IMR-90 (cell line): ENCODE data around the gene PLCL1. TPM values are rescaled to one million over a fixed set of nuclear protein-coding genes. Genes with fewer than 3 reads are reported as not detected.

Experiments used
- ATAC-seq: fragments of 200-7000 bp; cut with Tn5 transposase; 2 replicates; pipeline ENCODE4 v1.9.1; 2020; ENCODE audit warnings: low read depth, mild to moderate bottlenecking, moderate library complexity
- BruUV-seq: library from RNA; stranded (reverse); fragments of 400-500 nt; replicated peaks from 2 replicates; lab custom pipeline; 2021; lab: Mats Ljungman, UMichigan
- CTCF ChIA-PET: fragments of 300-600 bp; formaldehyde crosslinking; extraction: SDS; loops from one replicate; lab custom pipeline; 2021; ENCODE audit warnings: antibody characterized with exemption; lab: Yijun Ruan, JAX
- POLR2A ChIA-PET: fragments of 300-600 bp; sonication (Branson Sonifier 250); formaldehyde crosslinking; loops from one replicate; lab custom pipeline; 2022; ENCODE audit warnings: antibody characterized with exemption; ENCODE audit not compliant: unreplicated experiment; lab: Charles Lee
- DNase-seq: peaks from one replicate; pipeline ENCODE4 v3.0.0; 2013
- H2AFZ ChIP-seq: replicated peaks from 2 replicates; pipeline ENCODE3; 2013; ENCODE audit warnings: low read length, mild to moderate bottlenecking; ENCODE audit not compliant: poor library complexity
- H2AK5ac ChIP-seq: 2 replicates; pipeline ENCODE4 v1.6.1; 2013; ENCODE audit warnings: low read depth, low read length, inconsistent platforms
- H2AK9ac ChIP-seq: replicated peaks from 2 replicates; pipeline ENCODE3; 2013; ENCODE audit warnings: mild to moderate bottlenecking, low read depth, low read length, moderate library complexity; ENCODE audit not compliant: poor library complexity
- H2BK120ac ChIP-seq: 2 replicates; pipeline ENCODE4 v1.6.1; 2013; ENCODE audit warnings: low read depth, low read length, inconsistent platforms
- H2BK15ac ChIP-seq: 3 replicates; pipeline ENCODE4 v1.6.1; 2013; ENCODE audit warnings: low read depth, low read length, inconsistent platforms
- H2BK20ac ChIP-seq: 2 replicates; pipeline ENCODE4 v1.6.1; 2013; ENCODE audit warnings: low read depth, mild to moderate bottlenecking, inconsistent platforms, low read length, moderate library complexity
- H2BK5ac ChIP-seq: 2 replicates; pipeline ENCODE4 v1.6.1; 2013; ENCODE audit warnings: mild to moderate bottlenecking, low read depth, low read length, inconsistent platforms; ENCODE audit not compliant: poor library complexity, severe bottlenecking
- H3K14ac ChIP-seq: replicated peaks from 2 replicates; pipeline ENCODE4 v1.6.1; 2013; ENCODE audit warnings: low read depth, low read length, inconsistent platforms
- H3K18ac ChIP-seq: 2 replicates; pipeline ENCODE4 v1.6.1; 2013; ENCODE audit warnings: low read depth, low read length, control low read depth
- H3K23ac ChIP-seq: 2 replicates; pipeline ENCODE4 v1.6.1; 2013; ENCODE audit warnings: low read depth, low read length, inconsistent platforms
- H3K27ac ChIP-seq: 2 replicates; pipeline ENCODE4 v1.5.1; 2013; ENCODE audit warnings: mild to moderate bottlenecking, control low read depth, low read length; ENCODE audit not compliant: insufficient read depth
- H3K27me3 ChIP-seq: 2 replicates; pipeline ENCODE4 v1.6.1; 2013; ENCODE audit warnings: low read length; ENCODE audit not compliant: control insufficient read depth, insufficient read depth
- H3K36me3 ChIP-seq: 2 replicates; pipeline ENCODE4 v1.6.1; 2013; ENCODE audit warnings: low read length, mixed read lengths; ENCODE audit not compliant: control insufficient read depth, insufficient read depth
- H3K4ac ChIP-seq: 2 replicates; pipeline ENCODE4 v1.6.1; 2013; ENCODE audit warnings: low read depth, low read length, inconsistent platforms
- H3K4me1 ChIP-seq: 2 replicates; pipeline ENCODE4 v1.6.1; 2013; ENCODE audit warnings: low read length, mixed read lengths; ENCODE audit not compliant: control insufficient read depth, insufficient read depth
- H3K4me2 ChIP-seq: 2 replicates; pipeline ENCODE4 v1.6.1; 2013; ENCODE audit warnings: low read depth, mild to moderate bottlenecking, control low read depth, low read length, moderate library complexity
- H3K4me3 ChIP-seq: 2 replicates; pipeline ENCODE4 v1.5.1; 2013; ENCODE audit warnings: low read depth, mild to moderate bottlenecking, control low read depth, low read length, moderate library complexity; ENCODE audit not compliant: insufficient read depth
- H3K56ac ChIP-seq: 2 replicates; pipeline ENCODE4 v1.6.1; 2013; ENCODE audit warnings: low read length, inconsistent platforms; ENCODE audit not compliant: insufficient read depth; ENCODE audit errors: extremely low read depth
- H3K79me1 ChIP-seq, 2 experiments: 2 replicates each; pipeline ENCODE4 v1.6.1; 2013; ENCODE audit warnings: low read length in 2 of 2, inconsistent platforms in 1 of 2, low read depth in 1 of 2
- H3K9ac ChIP-seq: 2 replicates; pipeline ENCODE4 v1.6.1; 2013; ENCODE audit warnings: low read depth, low read length, control low read depth
- H3K9me1 ChIP-seq: 2 replicates; pipeline ENCODE4 v1.6.1; 2013; ENCODE audit warnings: low read length, inconsistent platforms; ENCODE audit not compliant: insufficient read depth
- H3K9me3 ChIP-seq: 2 replicates; pipeline ENCODE4 v1.6.1; 2013; ENCODE audit warnings: low read length; ENCODE audit not compliant: control insufficient read depth, insufficient read depth
- H4K20me1 ChIP-seq: 2 replicates; pipeline ENCODE4 v1.6.1; 2013; ENCODE audit warnings: low read length, inconsistent platforms; ENCODE audit not compliant: insufficient read depth
- H4K5ac ChIP-seq: 2 replicates; pipeline ENCODE4 v1.6.1; 2013; ENCODE audit warnings: mild to moderate bottlenecking, low read depth, low read length, control low read depth
- H4K8ac ChIP-seq, 2 experiments: 2 replicates each; pipeline ENCODE4 v1.6.1; 2013; ENCODE audit warnings: low read depth in 2 of 2, low read length in 2 of 2, control low read depth in 1 of 2, inconsistent platforms in 1 of 2
- H4K91ac ChIP-seq: 2 replicates; pipeline ENCODE4 v1.6.1; 2013; ENCODE audit warnings: low read depth, low read length, inconsistent platforms; ENCODE audit not compliant: insufficient read depth
- CEBPB ChIP-seq: IDR thresholded peaks from 2 replicates; pipeline ENCODE4 v1.6.1; 2012; ENCODE audit warnings: low read depth, low read length, improper control_type of control experiment
- MAFK ChIP-seq: IDR thresholded peaks from 2 replicates; pipeline ENCODE4 v1.6.1; 2012; ENCODE audit warnings: low read depth, low read length, improper control_type of control experiment
- MAZ ChIP-seq: IDR thresholded peaks from 2 replicates; pipeline ENCODE4 v1.6.1; 2012; ENCODE audit warnings: low read depth, mild to moderate bottlenecking, low read length, improper control_type of control experiment, moderate library complexity, borderline replicate concordance
- MXI1 ChIP-seq: IDR thresholded peaks from 2 replicates; pipeline ENCODE4 v1.6.1; 2012; ENCODE audit warnings: low read depth, mild to moderate bottlenecking, low read length, moderate library complexity, borderline replicate concordance
- POLR2A ChIP-seq: IDR thresholded peaks from 2 replicates; pipeline ENCODE4 v1.6.1; 2012; ENCODE audit warnings: mild to moderate bottlenecking, low read depth, low read length
- RAD21 ChIP-seq: IDR thresholded peaks from 2 replicates; pipeline ENCODE4 v1.6.1; 2012; ENCODE audit warnings: low read length, improper control_type of control experiment
- RCOR1 ChIP-seq: IDR thresholded peaks from 2 replicates; pipeline ENCODE4 v1.6.1; 2012; ENCODE audit warnings: mild to moderate bottlenecking, low read length, improper control_type of control experiment; ENCODE audit not compliant: insufficient replicate concordance
- RFX5 ChIP-seq: IDR thresholded peaks from 2 replicates; pipeline ENCODE4 v1.8.0; 2012; ENCODE audit warnings: low read depth, mild to moderate bottlenecking, low read length, moderate library complexity
- USF2 ChIP-seq: fragments of 150-350 bp; IDR thresholded peaks from 2 replicates; pipeline ENCODE4 v1.6.1; 2017; ENCODE audit warnings: mild to moderate bottlenecking, antibody characterized with exemption, low read length, low read depth
- WGBS, 2 experiments: methylation state at CpG; one replicate each; pipeline versions ENCODE4 v1.1.5 to v1.1.7; 2013; ENCODE audit warnings: missing lambda C conversion rate in 2 of 2; ENCODE audit not compliant: insufficient read length in 1 of 2; ENCODE audit errors: extremely low coverage in 2 of 2; 5-methylcytosine and 5-hydroxymethylcytosine counted together
- dilution Hi-C: fragments of 300-500 bp; cut with HindIII; formaldehyde crosslinking; loops from one replicate; pipeline ENCODE4 v1.14.3; 2018; ENCODE audit warnings: low sequenced_read_pairs; ENCODE audit not compliant: unreplicated experiment
- in situ Hi-C: fragments of 300-500 bp; cut with MboI; formaldehyde crosslinking; loops from 3 replicates; pipeline ENCODE4 v1.14.3; 2019; ENCODE audit warnings: low sequenced_read_pairs, inconsistent platforms, mixed read lengths
- intact Hi-C: fragments of 100-400 bp; cut with micrococcal nuclease; formaldehyde crosslinking; loops from 2 replicates; pipeline ENCODE4 v1.10.0; 2022
- polyA plus RNA-seq, 3 experiments: library from polyadenylated mRNA; depleted of rRNA; stranded (reverse); fragments of >200 nt; gene quantifications; 2 replicates each; pipeline ENCODE4 v1.2.3, GENCODE V29; 2012; ENCODE audit warnings: low replicate concordance in 1 of 3
- total RNA-seq: library from RNA; depleted of rRNA; stranded (reverse); fragments of >200 nt; gene quantifications from 2 replicates; pipeline ENCODE4 v1.2.3, GENCODE V29; 2012

The PLCL1 gene
- total and polyA plus RNA-seq, 2 of the 4 experiments (the other 2 are of a cell fraction) = 0.14 to 0.18 TPM

GRCh38 chr2:197810016-197810415, 5.6 kb downstream of the PLCL1 start:
- POLR2A ChIA-PET = no interaction called here
- H4K20me1 ChIP-seq = no peaks in the 10 kb centered on the region
- H3K4me2 ChIP-seq = no peak overlapping the region
- TF ChIP-seq CEBPB (no peak), RFX5 (no peak), RAD21 (no peak), MAFK (no peak), MXI1 (no peak), RCOR1 (no peak), POLR2A (no peak), USF2 (no peak), MAZ (no peak)
- no peak overlapping the region for H2BK15ac ChIP-seq
- H2BK120ac ChIP-seq = no peak overlapping the region
- no peak overlapping the region for H3K23ac ChIP-seq
- no peaks in the 10 kb centered on the region for H3K36me3 ChIP-seq
- no peak overlapping the region for H4K8ac ChIP-seq
- peaks cover 4% of the 10 kb centered on the region; the same call in 1 of the 2 replicates for H3K9me1 ChIP-seq
- no peak overlapping the region for H3K18ac ChIP-seq
- H2AK5ac ChIP-seq = no peak overlapping the region
- no peaks in the 10 kb centered on the region for H3K4me1 ChIP-seq
- no peak overlapping the region for H3K4me3 ChIP-seq
- no peak overlapping the region for H3K56ac ChIP-seq
- intact Hi-C loops (loop anchor here (5.0 kb wide), 1 partner anchor 1228 kb away; no protein-coding TSS in a partner anchor), in situ Hi-C loops (no loop called here), dilution Hi-C loops (no loop called here)
- no peak for ATAC-seq
- no peaks in the 10 kb centered on the region for H3K79me1 ChIP-seq
- no peak overlapping the region for H3K4ac ChIP-seq
- H4K5ac ChIP-seq = no peak overlapping the region
- H2BK20ac ChIP-seq = no peak overlapping the region
- H4K91ac ChIP-seq = no peak overlapping the region
- H2AFZ ChIP-seq = no peak overlapping the region
- CTCF ChIA-PET = no interaction called here
- no peak for DNase-seq
- H3K27me3 ChIP-seq = peaks cover 18% of the 10 kb centered on the region
- H2AK9ac ChIP-seq = no peak overlapping the region
- no CpG with 5 or more reads among the region's 3 CpGs for WGBS, 2 experiments
- H3K14ac ChIP-seq = no peak overlapping the region
- H3K27ac ChIP-seq = no peak overlapping the region
- BruUV-seq = no TSS peak
- no peaks in the 10 kb centered on the region for H3K9me3 ChIP-seq
- no peak overlapping the region for H3K9ac ChIP-seq
- H2BK5ac ChIP-seq = no peak overlapping the region
